ENCODE results near the gene TGFBR3.

TGFBR3 gene

GRCh38 chr1:91801496-91802115 is 84.3 kb downstream of the TGFBR3 start:
- Histone ChIP-seq H3K9ac (ENCODE audit: low read depth, low read length) (no peak overlapping the region), H3K36me3 (ENCODE audit: control insufficient read depth, insufficient read depth, low read length) (no peaks in the 10 kb centered on the region)

GRCh38 chr1:91799863-91800262 is 86.1 kb downstream of the TGFBR3 start:
- no peak overlapping the region for H3K9ac ChIP-seq (ENCODE audit: low read depth, low read length)
- no peaks in the 10 kb centered on the region for H3K4me1 ChIP-seq (ENCODE audit: control insufficient read depth, insufficient read depth, low read length)
- no peak overlapping the region for H3K4me3 ChIP-seq (ENCODE audit: low read depth, low read length)
- H3K27me3 ChIP-seq (ENCODE audit: control insufficient read depth, insufficient read depth, low read length) = no peaks in the 10 kb centered on the region
- H3K9me3 ChIP-seq (ENCODE audit: control insufficient read depth, insufficient read depth, low read length) = no peaks in the 10 kb centered on the region
- no peaks in the 10 kb centered on the region for H3K36me3 ChIP-seq (ENCODE audit: control insufficient read depth, insufficient read depth, low read length)

More at GRCh38 chr1:91801496-91802115, 84.3 kb downstream of the TGFBR3 start:
- no peaks in the 10 kb centered on the region for H3K4me1 ChIP-seq (ENCODE audit: control insufficient read depth, insufficient read depth, low read length)
- no peak overlapping the region for H3K4me3 ChIP-seq (ENCODE audit: low read depth, low read length)
- H3K9me3 ChIP-seq (ENCODE audit: control insufficient read depth, insufficient read depth, low read length) = no peaks in the 10 kb centered on the region
- H3K27me3 ChIP-seq (ENCODE audit: control insufficient read depth, insufficient read depth, low read length) = no peaks in the 10 kb centered on the region

DNA sequence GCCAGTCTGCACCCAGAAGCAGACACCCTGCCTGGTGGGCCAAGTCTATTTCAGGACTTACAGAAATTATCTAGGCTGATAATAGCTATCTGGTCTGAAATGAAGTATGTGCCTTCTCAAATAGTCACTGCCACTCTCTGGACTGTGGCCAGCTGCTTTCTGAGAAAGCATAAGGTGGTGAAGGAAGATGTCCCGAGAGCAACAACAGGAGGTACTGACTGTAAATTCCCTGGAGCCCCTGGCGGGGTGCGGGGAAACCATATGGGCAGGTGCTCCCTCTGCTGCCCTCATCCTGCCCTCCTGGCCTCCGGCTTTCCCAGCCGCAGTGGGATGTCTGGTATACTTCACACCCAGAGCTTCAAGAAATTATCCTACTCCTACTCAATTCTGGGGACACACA is 86.8 kb downstream of the TGFBR3 start:
- Histone ChIP-seq H3K4me3 (ENCODE audit: low read depth, low read length) (no peak overlapping the region), H3K9me3 (ENCODE audit: control insufficient read depth, insufficient read depth, low read length) (no peaks in the 10 kb centered on the region), H3K4me1 (ENCODE audit: control insufficient read depth, insufficient read depth, low read length) (no peaks in the 10 kb centered on the region), H3K27me3 (ENCODE audit: control insufficient read depth, insufficient read depth, low read length) (no peaks in the 10 kb centered on the region), H3K9ac (ENCODE audit: low read depth, low read length) (no peak overlapping the region), H3K36me3 (ENCODE audit: control insufficient read depth, insufficient read depth, low read length) (no peaks in the 10 kb centered on the region)

- no peaks in the 10 kb centered on the region for H3K36me3 ChIP-seq (ENCODE audit: control insufficient read depth, insufficient read depth, low read length)
- no peaks in the 10 kb centered on the region for H3K27me3 ChIP-seq (ENCODE audit: control insufficient read depth, insufficient read depth, low read length)
- no peaks in the 10 kb centered on the region for H3K9me3 ChIP-seq (ENCODE audit: control insufficient read depth, insufficient read depth, low read length)
- no peaks in the 10 kb centered on the region for H3K4me1 ChIP-seq (ENCODE audit: control insufficient read depth, insufficient read depth, low read length)
- H3K4me3 ChIP-seq (ENCODE audit: low read depth, low read length) = no peak overlapping the region
- no peak overlapping the region for H3K9ac ChIP-seq (ENCODE audit: low read depth, low read length)
Measured at GRCh38 chr1:91798740-91799139, 87.2 kb downstream of the TGFBR3 start.

DNA sequence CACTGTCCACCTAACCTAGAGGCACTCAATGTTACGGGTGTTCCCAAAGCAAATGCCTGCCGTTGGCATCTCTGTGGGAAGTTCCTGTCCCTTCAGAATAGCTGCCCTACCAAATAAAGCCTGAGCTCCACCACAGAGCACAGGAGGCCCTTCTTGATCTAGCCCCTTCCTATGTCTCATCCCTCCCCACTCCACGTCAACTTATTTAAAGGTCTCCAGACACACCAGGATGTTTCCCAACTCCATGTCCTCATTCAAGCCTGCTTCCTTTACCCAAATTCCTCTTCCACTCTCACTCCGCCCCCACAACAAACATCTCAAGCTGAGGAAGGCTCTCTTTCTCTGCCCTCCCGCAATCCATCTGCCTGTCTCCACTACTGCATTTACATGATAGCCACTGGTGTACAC is 87.7 kb downstream of the TGFBR3 start:
- Histone ChIP-seq H3K27me3 (ENCODE audit: control insufficient read depth, insufficient read depth, low read length) (no peaks in the 10 kb centered on the region), H3K9me3 (ENCODE audit: control insufficient read depth, insufficient read depth, low read length) (no peaks in the 10 kb centered on the region), H3K36me3 (ENCODE audit: control insufficient read depth, insufficient read depth, low read length) (no peaks in the 10 kb centered on the region), H3K9ac (ENCODE audit: low read depth, low read length) (no peak overlapping the region), H3K4me3 (ENCODE audit: low read depth, low read length) (no peak overlapping the region), H3K4me1 (ENCODE audit: control insufficient read depth, insufficient read depth, low read length) (no peaks in the 10 kb centered on the region)

DNA sequence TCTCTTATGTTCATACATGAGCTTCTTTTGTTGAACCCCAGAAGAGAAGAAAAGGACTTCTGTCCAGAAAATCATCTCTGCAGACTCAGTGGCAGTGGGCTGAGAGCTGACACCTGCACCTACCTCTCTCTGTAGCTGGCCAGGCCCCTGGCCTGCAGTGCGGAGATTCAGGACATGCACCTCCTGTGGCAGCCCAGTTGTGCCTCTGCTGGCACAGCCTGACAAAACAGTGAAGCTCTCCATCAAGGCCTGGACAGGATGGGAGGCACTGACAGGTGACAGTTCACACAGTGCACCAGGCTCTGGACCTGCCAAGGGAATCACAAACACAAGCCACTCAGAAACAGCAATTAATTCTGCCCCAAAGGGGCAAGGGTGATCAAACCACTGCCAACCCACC is 88.8 kb downstream of the TGFBR3 start:
- Histone ChIP-seq H3K9ac (ENCODE audit: low read depth, low read length) (no peak overlapping the region), H3K4me1 (ENCODE audit: control insufficient read depth, insufficient read depth, low read length) (peaks cover 6% of the 10 kb centered on the region), H3K27me3 (ENCODE audit: control insufficient read depth, insufficient read depth, low read length) (no peaks in the 10 kb centered on the region), H3K36me3 (ENCODE audit: control insufficient read depth, insufficient read depth, low read length) (no peaks in the 10 kb centered on the region), H3K9me3 (ENCODE audit: control insufficient read depth, insufficient read depth, low read length) (no peaks in the 10 kb centered on the region), H3K4me3 (ENCODE audit: low read depth, low read length) (no peak overlapping the region)

GRCh38 chr1:91796390-91796654 is 89.6 kb downstream of the TGFBR3 start:
- H3K4me3 ChIP-seq (ENCODE audit: low read depth, low read length) = no peak overlapping the region
- H3K4me1 ChIP-seq (ENCODE audit: control insufficient read depth, insufficient read depth, low read length) = peaks cover 14% of the 10 kb centered on the region
- no peaks in the 10 kb centered on the region for H3K9me3 ChIP-seq (ENCODE audit: control insufficient read depth, insufficient read depth, low read length)

GRCh38 chr1:91795591-91796389 is 90.2 kb downstream of the TGFBR3 start:
- Histone ChIP-seq H3K9ac (ENCODE audit: low read depth, low read length) (no peak overlapping the region), H3K9me3 (ENCODE audit: control insufficient read depth, insufficient read depth, low read length) (no peaks in the 10 kb centered on the region), H3K4me3 (ENCODE audit: low read depth, low read length) (no peak overlapping the region), H3K36me3 (ENCODE audit: control insufficient read depth, insufficient read depth, low read length) (no peaks in the 10 kb centered on the region), H3K4me1 (ENCODE audit: control insufficient read depth, insufficient read depth, low read length) (peaks cover 20% of the 10 kb centered on the region), H3K27me3 (ENCODE audit: control insufficient read depth, insufficient read depth, low read length) (no peaks in the 10 kb centered on the region)

More at GRCh38 chr1:91796390-91796654, 89.6 kb downstream of the TGFBR3 start:
- no peaks in the 10 kb centered on the region for H3K36me3 ChIP-seq (ENCODE audit: control insufficient read depth, insufficient read depth, low read length)
- H3K9ac ChIP-seq (ENCODE audit: low read depth, low read length) = no peak overlapping the region
- no peaks in the 10 kb centered on the region for H3K27me3 ChIP-seq (ENCODE audit: control insufficient read depth, insufficient read depth, low read length)

- Histone ChIP-seq H3K27me3 (ENCODE audit: control insufficient read depth, insufficient read depth, low read length) (no peaks in the 10 kb centered on the region), H3K9me3 (ENCODE audit: control insufficient read depth, insufficient read depth, low read length) (no peaks in the 10 kb centered on the region), H3K4me3 (ENCODE audit: low read depth, low read length) (no peak overlapping the region), H3K36me3 (ENCODE audit: control insufficient read depth, insufficient read depth, low read length) (no peaks in the 10 kb centered on the region), H3K9ac (ENCODE audit: low read depth, low read length) (no peak overlapping the region), H3K4me1 (ENCODE audit: control insufficient read depth, insufficient read depth, low read length) (peaks cover 26% of the 10 kb centered on the region)
Measured at GRCh38 chr1:91793877-91794276, 92.1 kb downstream of the TGFBR3 start.

DNA sequence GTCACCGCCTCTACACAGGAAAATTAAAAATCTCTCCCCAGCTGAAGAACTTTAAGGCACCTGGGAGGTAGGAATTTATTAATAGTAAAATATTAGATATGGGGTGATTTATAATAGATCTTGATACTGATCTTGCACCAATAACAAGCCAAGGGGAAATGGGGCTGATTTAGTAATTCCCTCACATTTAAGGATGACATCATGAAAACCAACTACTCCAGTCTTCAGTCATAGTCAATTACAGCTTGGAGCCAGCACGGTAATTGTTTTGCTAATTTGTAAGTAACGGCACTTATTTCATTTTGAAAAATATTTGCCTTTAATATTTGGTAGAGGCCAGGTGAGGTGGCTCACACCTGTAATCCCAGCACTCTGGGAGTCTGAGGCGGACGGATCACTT is 92.8 kb downstream of the TGFBR3 start:
- no peaks in the 10 kb centered on the region for H3K9me3 ChIP-seq (ENCODE audit: control insufficient read depth, insufficient read depth, low read length)
- no peak overlapping the region for H3K4me3 ChIP-seq (ENCODE audit: low read depth, low read length)
- H3K36me3 ChIP-seq (ENCODE audit: control insufficient read depth, insufficient read depth, low read length) = no peaks in the 10 kb centered on the region
- no peak overlapping the region for H3K9ac ChIP-seq (ENCODE audit: low read depth, low read length)
- H3K27me3 ChIP-seq (ENCODE audit: control insufficient read depth, insufficient read depth, low read length) = no peaks in the 10 kb centered on the region
- peaks cover 26% of the 10 kb centered on the region for H3K4me1 ChIP-seq (ENCODE audit: control insufficient read depth, insufficient read depth, low read length)

GRCh38 chr1:91792489-91793071 is 93.4 kb downstream of the TGFBR3 start:
- no peaks in the 10 kb centered on the region for H3K27me3 ChIP-seq (ENCODE audit: control insufficient read depth, insufficient read depth, low read length)
- H3K9me3 ChIP-seq (ENCODE audit: control insufficient read depth, insufficient read depth, low read length) = no peaks in the 10 kb centered on the region
- no peaks in the 10 kb centered on the region for H3K36me3 ChIP-seq (ENCODE audit: control insufficient read depth, insufficient read depth, low read length)
- H3K9ac ChIP-seq (ENCODE audit: low read depth, low read length) = no peak overlapping the region
- H3K4me1 ChIP-seq (ENCODE audit: control insufficient read depth, insufficient read depth, low read length) = peaks cover 26% of the 10 kb centered on the region
- no peak overlapping the region for H3K4me3 ChIP-seq (ENCODE audit: low read depth, low read length)

All from iPS-15b (cell line).